Tibial nerve (tissue), 4 donors: Measurements from ENCODE around the gene MTA2. TPM values are rescaled to one million over a fixed set of nuclear protein-coding genes. Genes with fewer than 3 reads are reported as not detected.

Experiments
- DNase-seq, 2 donors: peaks; one replicate each; pipeline ENCODE4 v3.0.0-alpha.2; 2019; ENCODE audit warnings: low spot score in 2 of 2
- H3K27ac ChIP-seq, 4 donors: fragments of 200-600 bp; sonication (generic) in 3 of 4; one replicate each; pipeline ENCODE4 v1.5.1; 2017 to 2019; ENCODE audit warnings: mild to moderate bottlenecking in 1 of 4
- H3K27me3 ChIP-seq, 2 donors: fragments of 200-600 bp; sonication (generic) in 1 of 2; one replicate each; pipeline versions ENCODE4 v1.5.1 to v1.6.0; 2017 to 2019
- H3K36me3 ChIP-seq, 3 donors: fragments of 200-600 bp; sonication (generic); one replicate each; pipeline ENCODE4 v1.5.1; 2018 to 2019
- H3K4me1 ChIP-seq, 4 donors: fragments of 200-600 bp; sonication (generic) in 3 of 4; one replicate each; pipeline ENCODE4 v1.5.1; 2017 to 2019
- H3K4me3 ChIP-seq, 4 donors: fragments of 200-600 bp; sonication (generic) in 3 of 4; one replicate each; pipeline ENCODE4 v1.5.1; 2017 to 2019; ENCODE audit warnings: mild to moderate bottlenecking in 1 of 4, moderate library complexity in 1 of 4
- H3K9me3 ChIP-seq, 4 donors: fragments of 200-600 bp; sonication (generic) in 3 of 4; one replicate each; pipeline ENCODE4 v1.5.1; 2017 to 2019
- EP300 ChIP-seq, 2 donors: sonication (generic); formaldehyde crosslinking; IDR thresholded peaks; one replicate each; pipeline ENCODE4 v1.6.1; 2017; ENCODE audit warnings: antibody characterized with exemption in 2 of 2, mild to moderate bottlenecking in 1 of 2
- POLR2A ChIP-seq, 2 donors: fragments of 450-650 bp; IDR thresholded peaks; one replicate each; pipeline ENCODE4 v1.6.1; 2017; ENCODE audit warnings: antibody characterized with exemption in 2 of 2, mild to moderate bottlenecking in 2 of 2, moderate library complexity in 2 of 2
- WGBS, 2 donors: methylation state at CpG; one replicate each; pipeline ENCODE4 v1.1.5; 2018; 5-methylcytosine and 5-hydroxymethylcytosine counted together
- total RNA-seq, 4 donors: library from RNA; depleted of rRNA; stranded (reverse); fragments of >200 nt; gene quantifications; one replicate each; pipeline ENCODE4 v1.1.0, GENCODE V29; 2016
- TF ChIP-seq, protein P1 (sequence below), 5 experiments: fragments of 200-600 bp in 3 of 5; fragments of 450-650 bp in 2 of 5; sonication (generic) in 3 of 5; IDR thresholded peaks; one replicate each; pipeline ENCODE4 v1.5.1; 2016 to 2019; ENCODE audit warnings: antibody characterized with exemption in 5 of 5, mild to moderate bottlenecking in 3 of 5, moderate library complexity in 2 of 5

Gene MTA2
- total RNA-seq, 4 donors from 2014 or later: 79.5 to 95.3 (median 88.8) TPM

DNA sequence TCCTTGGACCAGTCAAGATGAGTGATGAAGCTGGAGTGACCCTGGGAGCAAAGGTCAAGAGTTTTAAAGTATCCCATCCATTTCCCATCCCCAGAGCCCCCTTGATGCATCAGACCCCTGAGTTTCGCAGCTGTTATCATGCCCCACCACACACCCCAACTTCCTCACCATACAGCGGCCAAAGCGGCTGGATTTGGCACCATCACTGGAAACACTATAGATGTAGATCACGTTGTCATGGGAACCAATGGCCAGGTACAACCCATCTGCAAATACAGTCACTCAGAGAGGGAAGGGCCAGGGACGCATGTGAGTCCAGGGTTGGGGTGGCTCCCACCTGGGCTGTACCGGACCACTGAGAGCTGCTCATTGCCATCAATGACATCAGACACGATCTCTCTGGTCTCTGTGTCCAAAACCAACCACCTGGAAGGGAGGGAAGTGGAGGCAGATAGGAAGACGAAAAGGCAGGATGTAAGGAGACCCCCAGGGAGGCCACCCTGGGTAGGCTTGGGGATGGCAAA lies 2.2 kb upstream of the MTA2 start:
- no peaks in the 10 kb centered on the region for H3K27me3 ChIP-seq
- H3K36me3 ChIP-seq: peaks cover 0 to 51% (median 0%) of the 10 kb centered on the region in 3 donors
- H3K4me3 ChIP-seq: no peak overlapping the region
- H3K27ac ChIP-seq: peak overlapping the region; percentile 79 to 99 (median 98)
- peaks cover 0 to 55% (median 21%) of the 10 kb centered on the region in 4 donors for H3K4me1 ChIP-seq
- TF ChIP-seq, protein P1, sequence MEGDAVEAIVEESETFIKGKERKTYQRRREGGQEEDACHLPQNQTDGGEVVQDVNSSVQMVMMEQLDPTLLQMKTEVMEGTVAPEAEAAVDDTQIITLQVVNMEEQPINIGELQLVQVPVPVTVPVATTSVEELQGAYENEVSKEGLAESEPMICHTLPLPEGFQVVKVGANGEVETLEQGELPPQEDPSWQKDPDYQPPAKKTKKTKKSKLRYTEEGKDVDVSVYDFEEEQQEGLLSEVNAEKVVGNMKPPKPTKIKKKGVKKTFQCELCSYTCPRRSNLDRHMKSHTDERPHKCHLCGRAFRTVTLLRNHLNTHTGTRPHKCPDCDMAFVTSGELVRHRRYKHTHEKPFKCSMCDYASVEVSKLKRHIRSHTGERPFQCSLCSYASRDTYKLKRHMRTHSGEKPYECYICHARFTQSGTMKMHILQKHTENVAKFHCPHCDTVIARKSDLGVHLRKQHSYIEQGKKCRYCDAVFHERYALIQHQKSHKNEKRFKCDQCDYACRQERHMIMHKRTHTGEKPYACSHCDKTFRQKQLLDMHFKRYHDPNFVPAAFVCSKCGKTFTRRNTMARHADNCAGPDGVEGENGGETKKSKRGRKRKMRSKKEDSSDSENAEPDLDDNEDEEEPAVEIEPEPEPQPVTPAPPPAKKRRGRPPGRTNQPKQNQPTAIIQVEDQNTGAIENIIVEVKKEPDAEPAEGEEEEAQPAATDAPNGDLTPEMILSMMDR (IDR thresholded peaks at IDR 0.05): no peak
- TF ChIP-seq EP300 (IDR thresholded peaks at IDR 0.05) (no peak), POLR2A (IDR thresholded peaks at IDR 0.05) (no peak)
- no peak for DNase-seq
- H3K9me3 ChIP-seq: no peaks in the 10 kb centered on the region
- 92 to 93% methylated on average over 8 of the region's 8 CpGs for WGBS, 2 donors

- H3K27ac ChIP-seq: peak overlapping the region; percentile 79 to 99 (median 98)
- TF ChIP-seq EP300 (IDR thresholded peaks at IDR 0.05) (no peak), POLR2A (IDR thresholded peaks at IDR 0.05) (no peak)
- TF ChIP-seq, protein P1 (IDR thresholded peaks at IDR 0.05): no peak
- H3K36me3 ChIP-seq: peaks cover 0 to 47% (median 4%) of the 10 kb centered on the region in 3 donors
- WGBS, 2 donors: 45 to 60% methylated on average over 11 to 12 of the region's 13 CpGs
- peak overlapping the region; percentile 79 to 99 (median 85) for H3K4me3 ChIP-seq
- peaks cover 4 to 63% (median 28%) of the 10 kb centered on the region in 4 donors for H3K4me1 ChIP-seq
- DNase-seq: no peak
- no peaks in the 10 kb centered on the region for H3K9me3 ChIP-seq
- H3K27me3 ChIP-seq: no peaks in the 10 kb centered on the region
Measured at GRCh38 chr11:62603072-62603408, 1.4 kb upstream of the MTA2 start.

GRCh38 chr11:62602141-62603071 lies 741 bp upstream of the MTA2 start:
- Histone ChIP-seq H3K27ac (peak overlapping the region; percentile 79 to 99 (median 98)), H3K36me3 (peaks cover 0 to 47% (median 8%) of the 10 kb centered on the region in 3 donors), H3K9me3 (no peaks in the 10 kb centered on the region), H3K4me1 (peaks cover 4 to 63% (median 28%) of the 10 kb centered on the region in 4 donors), H3K27me3 (no peaks in the 10 kb centered on the region), H3K4me3 (peak overlapping the region; percentile 79 to 99 (median 85))
- DNase-seq: peak; percentile 55 to 62
- TF ChIP-seq POLR2A (IDR thresholded peaks at IDR 0.05) (peak in 1 of 2 donors; percentile 56), EP300 (IDR thresholded peaks at IDR 0.05) (peak in 1 of 2 donors; percentile 79)
- TF ChIP-seq, protein P1 (IDR thresholded peaks at IDR 0.05): peak in 3 of 5 experiments; percentile 15 to 66 (median 19)
- WGBS, 2 donors: 3 to 5% methylated on average over 47 to 61 of the region's 96 CpGs

DNA sequence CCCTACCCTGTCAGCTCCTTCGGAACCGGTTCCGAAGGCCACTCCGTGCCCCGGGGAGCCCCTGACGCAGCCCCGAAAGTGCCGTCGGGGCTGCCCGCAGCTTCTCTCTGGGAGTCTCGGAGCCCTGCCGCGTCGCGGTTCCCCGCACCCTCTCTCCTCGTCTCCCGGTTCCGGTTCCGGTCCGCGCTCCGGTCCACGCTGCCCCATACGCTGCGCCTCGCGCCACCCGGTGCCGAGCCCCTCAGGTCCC lies 618 bp downstream of the MTA2 start:
- H3K4me1 ChIP-seq: peaks cover 4 to 68% (median 28%) of the 10 kb centered on the region in 4 donors
- no peak for DNase-seq
- no peaks in the 10 kb centered on the region for H3K9me3 ChIP-seq
- 1% methylated on average over 23 of the region's 30 CpGs; no CpG with 5 or more reads in 1 of the 2 donors for WGBS, 2 donors
- TF ChIP-seq EP300 (IDR thresholded peaks at IDR 0.05): no peak
- TF ChIP-seq POLR2A (IDR thresholded peaks at IDR 0.05): no peak
- TF ChIP-seq, protein P1 (IDR thresholded peaks at IDR 0.05): no peak
- H3K27me3 ChIP-seq: no peaks in the 10 kb centered on the region
- H3K4me3 ChIP-seq: peak overlapping the region; percentile 79 to 99 (median 85)
- H3K27ac ChIP-seq: peak overlapping the region; percentile 79 to 99 (median 98)
- peaks cover 5 to 47% (median 11%) of the 10 kb centered on the region in 3 donors for H3K36me3 ChIP-seq
